ENCODE results near the gene TNFRSF8. TPM values are rescaled to one million over a fixed set of nuclear protein-coding genes. Genes with fewer than 3 reads are reported as not detected.

Gene TNFRSF8
- total and polyA plus RNA-seq, 2 of the 4 experiments (the other 2 are of a cell fraction): under 0.01 to 0.31 TPM

GRCh38 chr1:12171206-12172041 is 108.3 kb downstream of the TNFRSF8 start:
- no peak for DNase-seq
- H2BK20ac ChIP-seq (ENCODE audit: low read depth, low read length): no peak overlapping the region
- CTCF ChIA-PET: no interaction called here
- H3K23ac ChIP-seq (ENCODE audit: low read depth, low read length): no peak overlapping the region
- 0 out of 2 replicates have a peak, but pooled peaks cover 5% of the 10 kb centered on the region for H3K9me1 ChIP-seq (ENCODE audit: insufficient read depth, low read length)
- H3K4me2 ChIP-seq (ENCODE audit: low read depth, low read length): no peak overlapping the region
- peaks cover 15% of the 10 kb centered on the region for H3K4me1 ChIP-seq (ENCODE audit: control insufficient read depth, insufficient read depth, low read length)
- POLR2A ChIA-PET (ENCODE audit: unreplicated experiment): no interaction called here
- no peak overlapping the region for H4K8ac ChIP-seq (ENCODE audit: low read depth in 2 of 2, low read length in 2 of 2)
- H4K91ac ChIP-seq (ENCODE audit: insufficient read depth, low read depth, low read length): no peak overlapping the region
- H3K79me1 ChIP-seq (ENCODE audit: low read depth in 1 of 2, low read length in 2 of 2): peaks cover 1 to 10% of the 10 kb centered on the region in 2 experiments; a peak in 1 of 4 replicates
- no peaks in the 10 kb centered on the region; the same call in 1 of the 2 replicates for H4K20me1 ChIP-seq (ENCODE audit: insufficient read depth, low read length)
- H3K36me3 ChIP-seq (ENCODE audit: control insufficient read depth, insufficient read depth, low read length): no peaks in the 10 kb centered on the region
- no TSS peak for BruUV-seq (replicated peaks)
- WGBS, 2 experiments (ENCODE audit: extremely low coverage in 2 of 2, insufficient read length in 1 of 2): 95% methylated on average over 6 of the region's 12 CpGs; no CpG with 5 or more reads in 1 of the 2 experiments
- TF ChIP-seq ELK1 (IDR thresholded peaks at IDR 0.05; ENCODE audit: borderline replicate concordance, low read depth, low read length): no peak
- no peak overlapping the region for H3K56ac ChIP-seq (ENCODE audit: extremely low read depth, insufficient read depth, low read length)
- H3K9ac ChIP-seq (ENCODE audit: low read depth, low read length): no peak overlapping the region
- no peak overlapping the region for H3K27ac ChIP-seq (ENCODE audit: insufficient read depth, low read length)
- no peak overlapping the region for H2BK5ac ChIP-seq (ENCODE audit: low read depth, low read length, poor library complexity, severe bottlenecking)
- H2BK120ac ChIP-seq (ENCODE audit: low read depth, low read length): no peak overlapping the region
- no peak overlapping the region for H3K4me3 ChIP-seq (ENCODE audit: insufficient read depth, low read depth, low read length)
- no peak overlapping the region for H2BK15ac ChIP-seq (ENCODE audit: low read depth, low read length)
- H3K27me3 ChIP-seq (ENCODE audit: control insufficient read depth, insufficient read depth, low read length): no peaks in the 10 kb centered on the region
- H2AFZ ChIP-seq (replicated peaks; ENCODE audit: low read length, poor library complexity): no peak overlapping the region
- no peak overlapping the region for H3K4ac ChIP-seq (ENCODE audit: low read depth, low read length)
- no peak overlapping the region for H3K14ac ChIP-seq (replicated peaks; ENCODE audit: low read depth, low read length)
- ATAC-seq (ENCODE audit: low read depth): no peak
- H2AK9ac ChIP-seq (replicated peaks; ENCODE audit: low read depth, low read length, poor library complexity): peak overlapping the region; percentile 38
- dilution Hi-C loops (cut with HindIII; ENCODE audit: low sequenced_read_pairs, unreplicated experiment) (no loop called here), in situ Hi-C loops (cut with MboI; ENCODE audit: low sequenced_read_pairs) (no loop called here), intact Hi-C loops (cut with micrococcal nuclease) (no loop called here)
- H2AK5ac ChIP-seq (ENCODE audit: low read depth, low read length): 0 out of 2 replicates have a peak overlapping the region, but pooled peaks have one; percentile 32
- H3K9me3 ChIP-seq (ENCODE audit: control insufficient read depth, insufficient read depth, low read length): no peaks in the 10 kb centered on the region
- H3K18ac ChIP-seq (ENCODE audit: low read depth, low read length): no peak overlapping the region
- H4K5ac ChIP-seq (ENCODE audit: low read depth, low read length): no peak overlapping the region

All from IMR-90 (cell line).